ENCODE measurements around the gene CCDC71.

GRCh38 chr3:49122886-49123545 lies 43.1 kb downstream of the CCDC71 start:
- TF ChIP-seq CTCF (IDR thresholded peaks at IDR 0.05), result no peak
- TF ChIP-seq POLR2A (IDR thresholded peaks at IDR 0.05), result no peak

Data from uterus (tissue), 2 donors.